HG03354 (cell line): Measurements from ENCODE around the gene ACSM2A.
"Not testable (repeated sequence)": the region's sequence is repeated elsewhere in the genome, so short reads cannot be mapped to it uniquely, and the experiment has no call there.

Source experiments
- ATAC-seq: cut with Tn5 transposase; IDR thresholded peaks from one replicate; pipeline ENCODE4 v1.9.1; 2021; ENCODE audit warnings: mild to moderate bottlenecking; ENCODE audit not compliant: unreplicated experiment, poor library complexity, severe bottlenecking

ACSM2A gene

GRCh38 chr16:20446652-20447393 lies 4.5 kb upstream of the ACSM2A start:
- not testable (repeated sequence) for ATAC-seq

GRCh38 chr16:20453633-20454032 lies 2.3 kb downstream of the ACSM2A start:
- ATAC-seq: not testable (repeated sequence)

- not testable (repeated sequence) for ATAC-seq
Observed at GRCh38 chr16:20459227-20459626, 7.9 kb downstream of the ACSM2A start.

- not testable (repeated sequence) for ATAC-seq
Observed at GRCh38 chr16:20460313-20460712, 9.0 kb downstream of the ACSM2A start.

- not testable (repeated sequence) for ATAC-seq
Observed at GRCh38 chr16:20468954-20469353, 17.6 kb downstream of the ACSM2A start.

- ATAC-seq: not testable (repeated sequence)
Observed at GRCh38 chr16:20469930-20470329, 18.6 kb downstream of the ACSM2A start.

GRCh38 chr16:20470732-20471131 lies 19.4 kb downstream of the ACSM2A start:
- ATAC-seq: not testable (repeated sequence)

- ATAC-seq: not testable (repeated sequence)
Observed at GRCh38 chr16:20477188-20477744, 25.9 kb downstream of the ACSM2A start.

- ATAC-seq: not testable (repeated sequence)
Observed at GRCh38 chr16:20483989-20484388, 32.7 kb downstream of the ACSM2A start.

GRCh38 chr16:20484726-20485125 lies 33.4 kb downstream of the ACSM2A start:
- ATAC-seq: no peak

GRCh38 chr16:20485408-20485807 lies 34.1 kb downstream of the ACSM2A start:
- ATAC-seq: no peak

GRCh38 chr16:20490994-20491393 lies 39.7 kb downstream of the ACSM2A start:
- not testable (repeated sequence) for ATAC-seq

GRCh38 chr16:20491448-20491847 lies 40.1 kb downstream of the ACSM2A start:
- ATAC-seq: not testable (repeated sequence)

- ATAC-seq: no peak
Observed at GRCh38 chr16:20504418-20504817, 53.1 kb downstream of the ACSM2A start.

- ATAC-seq: no peak
Observed at GRCh38 chr16:20507280-20507679, 56.0 kb downstream of the ACSM2A start.

GRCh38 chr16:20510323-20510722 lies 59.0 kb downstream of the ACSM2A start:
- no peak for ATAC-seq

GRCh38 chr16:20515688-20516090 lies 64.4 kb downstream of the ACSM2A start:
- ATAC-seq: no peak

GRCh38 chr16:20517149-20517548 lies 65.8 kb downstream of the ACSM2A start:
- ATAC-seq: no peak

GRCh38 chr16:20519231-20519630 lies 67.9 kb downstream of the ACSM2A start:
- ATAC-seq: no peak

- no peak for ATAC-seq
Observed at GRCh38 chr16:20520103-20520502, 68.8 kb downstream of the ACSM2A start.

GRCh38 chr16:20531795-20532194 lies 80.5 kb downstream of the ACSM2A start:
- ATAC-seq: not testable (repeated sequence)
